ENCODE data around the gene C3orf22. TPM values are rescaled to one million over a fixed set of nuclear protein-coding genes. Genes with fewer than 3 reads are reported as not detected.

The C3orf22 gene
- total RNA-seq, 1 donor from 2014 or later, result not detected

- DNase-seq (no peak), ATAC-seq (no peak)
- intact Hi-C loops (cut with DNase I), result no loop called here
- Histone ChIP-seq H3K9me3 (no peaks in the 10 kb centered on the region), H3K27me3 (ENCODE audit: low read depth) (no peaks in the 10 kb centered on the region), H3K36me3 (no peaks in the 10 kb centered on the region), H3K27ac (no peak overlapping the region), H3K4me3 (no peak overlapping the region), H3K4me1 (no peaks in the 10 kb centered on the region)
- TF ChIP-seq CTCF (IDR thresholded peaks at IDR 0.05), result no peak
These were observed 9.1 kb upstream of the C3orf22 start for GRCh38 chr3:126567696-126568438.

- H3K27me3 ChIP-seq (ENCODE audit: low read depth), result no peaks in the 10 kb centered on the region
- H3K36me3 ChIP-seq, result no peaks in the 10 kb centered on the region
- intact Hi-C loops (cut with DNase I), result no loop called here
- no peak for ATAC-seq
- H3K27ac ChIP-seq, result no peak overlapping the region
- no peaks in the 10 kb centered on the region for H3K9me3 ChIP-seq
- no peak for DNase-seq
- no peak overlapping the region for H3K4me3 ChIP-seq
- no peaks in the 10 kb centered on the region for H3K4me1 ChIP-seq
- no peak for TF ChIP-seq CTCF (IDR thresholded peaks at IDR 0.05)
These were observed 4.1 kb upstream of the C3orf22 start for GRCh38 chr3:126562737-126563276.

- H3K4me3 ChIP-seq, result no peak overlapping the region
- intact Hi-C loops (cut with DNase I), result no loop called here
- H3K4me1 ChIP-seq, result no peaks in the 10 kb centered on the region
- H3K9me3 ChIP-seq, result no peaks in the 10 kb centered on the region
- H3K27me3 ChIP-seq (ENCODE audit: low read depth), result no peaks in the 10 kb centered on the region
- no peak for TF ChIP-seq CTCF (IDR thresholded peaks at IDR 0.05)
- no peak overlapping the region for H3K27ac ChIP-seq
- ATAC-seq (peak in 1 of 2 donors; percentile 20), DNase-seq (no peak)
- no peaks in the 10 kb centered on the region for H3K36me3 ChIP-seq
These were observed 971 bp downstream of the C3orf22 start for GRCh38 chr3:126557761-126558160.

- no peak overlapping the region for H3K4me3 ChIP-seq
- H3K27me3 ChIP-seq (ENCODE audit: low read depth), result no peaks in the 10 kb centered on the region
- ATAC-seq, result peak in 1 of 2 donors; percentile 19
- TF ChIP-seq CTCF (IDR thresholded peaks at IDR 0.05), result no peak
- no peaks in the 10 kb centered on the region for H3K4me1 ChIP-seq
- no peak overlapping the region for H3K27ac ChIP-seq
- intact Hi-C loops (cut with DNase I), result no loop called here
- no peaks in the 10 kb centered on the region for H3K36me3 ChIP-seq
- peak; percentile 38 for DNase-seq
- no peaks in the 10 kb centered on the region for H3K9me3 ChIP-seq
These were observed 1.4 kb downstream of the C3orf22 start for GRCh38 chr3:126557415-126557745.

GRCh38 chr3:126556637-126557414 is 1.9 kb downstream of the C3orf22 start:
- Histone ChIP-seq H3K9me3 (no peaks in the 10 kb centered on the region), H3K27me3 (ENCODE audit: low read depth) (no peaks in the 10 kb centered on the region), H3K27ac (no peak overlapping the region), H3K4me1 (no peaks in the 10 kb centered on the region), H3K4me3 (no peak overlapping the region), H3K36me3 (no peaks in the 10 kb centered on the region)
- TF ChIP-seq CTCF (IDR thresholded peaks at IDR 0.05), result no peak
- ATAC-seq, result no peak
- peak; percentile 35 for DNase-seq
- intact Hi-C loops (cut with DNase I), result no loop called here
